NCI-H2196 treated with DMSO at 0.1 percent for 48 hours (cell line): ENCODE results near the gene RAB1B.
"Not testable (repeated sequence)": the region's sequence is repeated elsewhere in the genome, so short reads cannot be mapped to it uniquely, and the experiment has no call there.

Experiments
- DNase-seq: peaks from one replicate; lab custom pipeline; 2025; ENCODE audit not compliant: unreplicated experiment; lab: John Stamatoyannopoulos, UW

The RAB1B gene

DNA sequence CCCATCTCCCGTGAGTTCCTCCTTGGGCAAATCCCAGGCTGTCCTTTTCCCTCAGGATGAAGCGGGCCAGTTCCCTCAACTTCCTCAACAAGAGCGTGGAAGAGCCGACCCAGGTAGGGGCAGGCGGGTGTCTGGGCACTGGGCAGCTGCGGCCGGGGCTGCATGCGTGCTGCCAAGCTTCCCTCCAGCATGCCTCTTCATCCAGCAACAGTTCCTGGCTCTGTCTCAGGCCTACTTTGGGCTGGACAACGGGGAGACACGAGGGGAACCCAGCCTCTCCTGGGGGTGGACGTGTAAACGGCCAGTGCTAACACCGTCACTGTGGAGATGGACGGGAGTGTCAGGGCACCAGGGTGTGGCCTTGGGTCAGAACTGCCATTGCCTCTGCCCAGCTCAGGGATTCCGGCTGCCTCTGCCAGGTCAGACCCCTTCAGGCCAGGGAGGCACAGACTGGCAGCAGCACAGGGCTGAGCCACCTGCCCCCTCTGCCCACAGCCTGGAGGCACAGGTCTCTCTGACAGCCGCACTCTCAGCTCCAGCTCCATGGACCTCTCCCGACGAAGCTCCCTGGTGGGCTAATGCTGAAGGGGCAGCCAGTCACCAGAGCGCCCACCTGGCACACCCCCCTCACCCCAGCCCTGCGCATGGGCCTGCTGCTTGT lies 1.9 kb upstream of the RAB1B start:
- no peak for DNase-seq

DNA sequence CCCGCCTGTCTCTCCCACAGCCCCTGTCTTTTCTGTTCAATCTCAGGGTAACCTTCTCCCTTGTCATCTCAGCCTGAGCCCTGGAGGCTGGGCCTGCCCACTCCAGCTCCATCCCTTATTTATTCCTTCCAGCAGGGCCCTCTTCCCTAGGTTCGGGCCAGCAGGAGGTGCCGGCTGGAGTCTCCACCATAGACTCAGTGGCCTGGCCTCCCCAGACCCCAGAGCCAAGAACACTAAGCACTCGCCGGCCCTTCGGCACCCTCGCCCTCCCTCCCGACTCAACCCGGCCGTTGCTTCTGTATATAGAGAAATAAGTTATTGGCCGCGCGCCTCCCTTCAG lies 1.4 kb upstream of the RAB1B start:
- DNase-seq: no peak

DNA sequence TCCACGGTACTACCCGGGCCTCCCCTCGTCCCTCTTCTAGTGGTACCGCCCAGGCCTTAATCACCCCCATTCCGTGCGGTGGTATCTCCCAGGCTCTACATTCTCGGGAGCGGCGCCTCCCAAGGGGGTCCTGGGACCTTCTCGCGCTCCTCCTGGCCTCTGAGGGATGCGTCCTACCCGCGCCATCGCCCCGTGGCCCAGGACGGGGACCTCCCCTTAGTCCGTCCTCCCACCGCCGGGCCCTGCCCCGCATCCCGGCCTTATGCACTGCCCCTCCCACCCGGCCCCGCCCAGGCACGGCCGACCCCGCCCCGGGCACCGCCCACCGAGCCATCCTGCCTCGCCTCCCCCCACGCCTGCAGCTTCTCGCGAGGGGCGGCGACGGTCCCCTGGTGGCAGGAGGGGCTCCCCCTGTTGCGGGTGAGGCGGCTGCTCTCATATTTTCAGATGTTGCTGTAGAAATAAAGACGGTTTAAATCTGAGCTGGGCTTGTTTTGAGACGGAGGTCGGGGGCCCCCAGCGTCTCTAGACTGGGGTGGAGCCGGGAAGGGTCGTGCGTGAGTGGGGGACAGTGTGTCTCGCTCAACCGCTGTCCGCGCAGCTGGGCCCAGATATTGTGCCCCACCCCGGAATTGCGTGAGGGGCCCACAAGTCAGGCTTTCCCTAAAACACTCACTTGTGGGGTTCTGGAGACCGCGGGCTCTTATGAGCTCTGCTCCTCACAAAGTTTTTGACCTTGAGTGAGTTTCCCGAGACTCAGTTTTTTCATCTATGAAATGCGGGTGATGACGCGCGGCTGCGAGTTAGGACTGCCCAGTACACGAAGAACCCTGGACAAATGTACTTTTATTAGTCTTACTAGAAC lies 828 bp upstream of the RAB1B start:
- DNase-seq: peak; percentile 35

DNA sequence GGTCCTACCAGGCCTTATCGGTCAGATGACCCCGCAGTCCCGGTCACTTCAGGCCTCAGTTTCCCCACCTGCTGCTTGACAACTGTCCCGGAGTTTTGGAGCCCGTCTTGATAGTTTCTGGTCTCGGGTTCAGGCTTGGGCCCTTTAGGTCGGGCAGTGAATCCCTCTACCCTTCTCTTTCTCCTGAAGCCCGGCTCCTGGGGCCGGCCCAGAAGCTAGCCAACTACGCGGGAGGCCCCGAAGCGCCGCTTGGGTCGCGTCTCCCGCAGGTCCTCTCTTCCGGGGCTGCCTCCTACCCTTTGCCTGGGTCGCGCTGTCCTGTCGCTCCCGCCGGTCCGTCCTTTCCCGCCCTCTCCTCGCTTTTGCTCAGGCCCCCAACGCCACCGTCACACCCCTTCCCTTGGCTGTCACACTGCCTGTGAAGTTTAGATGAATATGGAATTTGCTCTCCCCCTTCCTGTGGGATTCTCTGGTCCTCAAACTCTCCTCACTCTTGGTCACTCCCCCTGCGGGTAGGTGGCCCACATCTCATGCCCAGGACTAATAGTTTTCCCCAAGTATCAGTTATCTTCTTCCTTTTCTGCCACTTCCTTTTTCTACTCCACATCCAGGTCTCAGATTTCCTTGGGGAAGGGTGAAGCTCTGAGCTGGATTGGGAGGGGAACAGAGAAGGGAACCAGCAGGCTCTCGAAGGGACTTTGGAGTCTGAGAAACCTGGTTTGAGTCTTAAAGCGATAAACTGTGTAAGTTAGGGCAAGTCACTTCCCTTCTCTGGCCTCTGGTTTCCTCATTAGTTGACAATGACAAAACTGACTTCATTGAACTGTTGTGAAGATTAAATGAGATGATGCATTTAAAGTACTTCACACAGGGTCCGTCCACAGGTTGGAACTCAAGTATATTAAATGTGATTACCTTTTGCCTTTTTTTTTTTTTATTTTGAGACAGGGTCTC lies 790 bp downstream of the RAB1B start:
- no peak for DNase-seq

DNA sequence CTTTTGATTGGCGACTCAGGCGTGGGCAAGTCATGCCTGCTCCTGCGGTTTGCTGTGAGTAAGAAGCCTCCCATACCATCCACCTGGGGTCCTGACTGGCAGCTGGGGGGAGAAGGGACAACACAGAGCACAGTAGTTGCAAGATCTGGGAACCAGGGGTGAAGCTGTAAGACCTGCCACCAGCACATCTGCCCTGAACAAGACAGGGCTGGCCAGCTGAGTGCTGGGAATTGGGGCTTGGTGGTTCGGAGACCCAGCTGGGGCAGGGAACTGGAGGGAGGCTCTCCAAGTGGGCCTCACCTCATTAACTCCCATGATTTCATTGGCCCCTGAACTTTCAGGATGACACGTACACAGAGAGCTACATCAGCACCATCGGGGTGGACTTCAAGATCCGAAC lies 3.4 kb downstream of the RAB1B start:
- DNase-seq: no peak

DNA sequence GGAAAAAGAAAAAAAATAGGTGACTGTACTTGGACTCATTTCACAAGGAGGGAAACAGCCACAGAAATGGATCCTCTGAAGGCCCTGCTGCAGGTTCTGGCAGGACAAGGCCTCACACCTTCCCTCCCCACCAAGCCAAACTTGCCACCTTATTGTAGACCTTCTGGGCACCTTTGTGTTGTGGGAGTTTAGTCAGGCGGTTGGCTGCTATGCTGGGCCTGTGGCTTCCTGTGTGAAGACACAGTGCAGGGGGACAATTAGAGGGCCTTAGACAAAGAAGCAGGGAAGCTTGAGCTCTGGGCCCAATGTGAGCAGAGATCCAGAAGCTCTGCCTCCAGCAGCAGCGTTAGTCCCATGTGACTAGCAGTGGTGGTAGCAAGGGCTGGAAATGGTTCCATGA lies 4.2 kb downstream of the RAB1B start:
- DNase-seq: no peak

DNA sequence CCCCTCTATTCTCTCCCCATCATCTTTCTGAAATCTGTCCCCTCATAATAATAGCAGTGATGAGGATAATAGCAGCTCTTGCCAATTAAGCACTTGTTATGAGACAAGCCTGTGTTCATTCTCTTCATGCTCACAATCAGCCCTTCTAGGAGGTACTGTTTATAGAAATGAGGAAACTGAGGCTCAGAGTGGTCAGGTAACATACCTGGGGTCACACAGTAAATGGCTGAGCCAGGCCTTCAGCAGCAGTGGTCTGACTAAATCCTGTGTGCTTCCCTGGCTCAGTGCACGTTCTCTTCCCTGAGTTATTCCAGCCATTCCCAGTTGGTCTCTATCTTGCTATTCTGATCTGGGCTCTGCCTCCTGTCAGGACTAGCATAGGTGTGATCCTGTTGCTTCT lies 5.8 kb downstream of the RAB1B start:
- no peak for DNase-seq

DNA sequence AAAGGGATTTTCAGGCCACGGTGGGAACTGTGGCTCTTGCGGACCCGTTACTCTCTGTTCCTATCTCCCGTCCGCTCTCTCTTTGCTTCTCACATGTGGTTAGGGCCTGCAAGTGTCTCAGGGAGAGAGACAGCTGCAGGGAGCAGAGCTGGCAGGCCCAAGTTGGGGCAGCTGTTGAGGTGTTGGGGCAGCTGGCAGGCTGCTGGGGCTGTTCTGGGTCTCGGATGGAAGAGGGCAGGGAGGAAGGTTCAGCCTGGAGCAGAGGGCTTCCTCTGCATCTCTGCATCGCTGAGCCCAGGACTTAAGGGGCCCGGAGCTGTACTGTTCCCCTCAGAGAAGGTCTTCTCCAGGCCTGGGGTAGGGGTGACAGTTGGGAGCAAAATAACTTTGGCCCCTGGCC lies 7.0 kb downstream of the RAB1B start:
- DNase-seq: no peak

DNA sequence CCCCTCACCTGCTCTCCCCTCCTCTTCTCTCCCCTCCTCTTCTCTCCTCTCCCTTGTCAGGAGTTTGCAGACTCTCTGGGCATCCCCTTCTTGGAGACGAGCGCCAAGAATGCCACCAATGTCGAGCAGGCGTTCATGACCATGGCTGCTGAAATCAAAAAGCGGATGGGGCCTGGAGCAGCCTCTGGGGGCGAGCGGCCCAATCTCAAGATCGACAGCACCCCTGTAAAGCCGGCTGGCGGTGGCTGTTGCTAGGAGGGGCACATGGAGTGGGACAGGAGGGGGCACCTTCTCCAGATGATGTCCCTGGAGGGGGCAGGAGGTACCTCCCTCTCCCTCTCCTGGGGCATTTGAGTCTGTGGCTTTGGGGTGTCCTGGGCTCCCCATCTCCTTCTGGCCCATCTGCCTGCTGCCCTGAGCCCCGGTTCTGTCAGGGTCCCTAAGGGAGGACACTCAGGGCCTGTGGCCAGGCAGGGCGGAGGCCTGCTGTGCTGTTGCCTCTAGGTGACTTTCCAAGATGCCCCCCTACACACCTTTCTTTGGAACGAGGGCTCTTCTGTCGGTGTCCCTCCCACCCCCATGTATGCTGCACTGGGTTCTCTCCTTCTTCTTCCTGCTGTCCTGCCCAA lies 7.7 kb downstream of the RAB1B start:
- DNase-seq: no peak

DNA sequence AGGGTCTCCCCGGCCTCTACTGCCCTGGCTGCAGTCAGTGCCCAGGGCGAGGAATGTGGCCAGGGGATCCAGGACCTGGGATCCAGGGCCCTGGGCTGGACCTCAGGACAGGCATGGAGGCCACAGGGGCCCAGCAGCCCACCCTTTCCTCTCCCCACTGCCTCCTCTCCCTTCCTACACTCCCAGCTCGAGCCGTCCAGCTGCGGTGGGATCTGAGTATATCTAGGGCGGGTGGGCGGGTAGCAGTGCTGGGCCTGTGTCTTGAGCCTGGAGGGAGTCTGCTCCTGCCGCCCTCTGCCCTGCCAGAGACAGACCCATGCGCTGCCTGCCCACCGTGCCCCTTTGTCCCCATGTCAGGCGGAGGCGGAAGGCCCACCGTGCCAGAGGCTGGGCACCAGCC lies 8.2 kb downstream of the RAB1B start:
- DNase-seq: not testable (repeated sequence)

DNA sequence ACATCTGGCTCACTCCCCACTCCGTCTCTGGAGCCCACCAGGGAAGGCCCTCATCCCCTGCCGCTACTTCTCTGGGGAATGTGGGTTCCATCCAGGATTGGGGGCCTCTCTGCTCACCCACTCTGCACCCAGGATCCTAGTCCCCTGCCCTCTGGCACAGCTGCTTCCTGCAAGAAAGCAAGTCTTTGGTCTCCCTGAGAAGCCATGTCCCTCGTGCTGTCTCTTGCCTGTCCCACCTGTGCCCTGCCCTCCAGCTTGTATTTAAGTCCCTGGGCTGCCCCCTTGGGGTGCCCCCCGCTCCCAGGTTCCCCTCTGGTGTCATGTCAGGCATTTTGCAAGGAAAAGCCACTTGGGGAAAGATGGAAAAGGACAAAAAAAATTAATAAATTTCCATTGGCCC lies 8.6 kb downstream of the RAB1B start:
- not testable (repeated sequence) for DNase-seq

DNA sequence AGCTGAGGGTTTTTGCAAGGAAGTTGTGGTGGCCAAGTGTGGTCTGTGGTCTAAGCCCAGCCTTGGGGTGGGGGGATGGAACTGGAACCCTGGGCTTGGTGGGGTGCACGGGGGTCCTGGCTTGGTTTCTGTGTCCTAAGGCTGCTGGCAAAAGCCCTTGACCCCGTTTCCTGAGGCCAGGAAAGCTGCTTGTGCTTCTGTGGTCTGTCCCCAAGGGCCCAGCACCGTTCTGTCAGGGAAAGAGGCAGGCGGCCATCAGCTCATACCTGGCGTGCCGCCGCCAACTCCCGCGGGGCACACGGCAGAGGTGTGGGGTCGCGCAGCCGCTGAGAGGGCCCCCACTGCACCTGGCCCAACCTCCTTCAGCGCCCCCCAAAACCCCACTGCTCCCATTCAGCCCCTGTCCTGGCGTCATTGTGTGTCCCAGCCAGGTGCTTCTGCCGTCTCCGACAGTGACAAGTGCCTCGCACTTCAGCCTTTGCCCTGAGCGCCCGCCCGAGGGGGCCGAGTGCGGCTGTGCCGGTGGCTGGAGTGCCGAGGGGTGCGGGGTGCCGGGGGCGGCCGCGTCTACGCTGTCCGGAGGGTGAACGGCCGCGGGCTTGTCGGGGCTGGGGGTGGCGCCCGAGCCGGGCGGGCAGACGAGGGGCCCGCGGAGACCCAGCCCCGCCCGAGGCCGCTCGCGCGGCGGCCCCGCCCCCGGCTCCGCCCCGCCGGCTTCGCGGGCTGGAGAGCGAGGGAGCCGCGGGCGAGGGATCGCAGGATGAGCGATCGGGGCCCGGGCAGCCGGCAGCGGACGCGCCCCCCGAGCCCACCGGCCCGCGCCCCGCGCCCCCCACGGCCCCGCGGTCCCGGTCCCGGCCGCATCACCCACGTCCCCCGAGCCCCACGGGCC lies 9.3 kb downstream of the RAB1B start, which contains the start of gene CNIH2:
CNIH2 (plus strand) TSS at position 705 of the 892 bp plus-strand sequence. CDS start 282 bp downstream, outside the sequence.
- no peak for DNase-seq

DNA sequence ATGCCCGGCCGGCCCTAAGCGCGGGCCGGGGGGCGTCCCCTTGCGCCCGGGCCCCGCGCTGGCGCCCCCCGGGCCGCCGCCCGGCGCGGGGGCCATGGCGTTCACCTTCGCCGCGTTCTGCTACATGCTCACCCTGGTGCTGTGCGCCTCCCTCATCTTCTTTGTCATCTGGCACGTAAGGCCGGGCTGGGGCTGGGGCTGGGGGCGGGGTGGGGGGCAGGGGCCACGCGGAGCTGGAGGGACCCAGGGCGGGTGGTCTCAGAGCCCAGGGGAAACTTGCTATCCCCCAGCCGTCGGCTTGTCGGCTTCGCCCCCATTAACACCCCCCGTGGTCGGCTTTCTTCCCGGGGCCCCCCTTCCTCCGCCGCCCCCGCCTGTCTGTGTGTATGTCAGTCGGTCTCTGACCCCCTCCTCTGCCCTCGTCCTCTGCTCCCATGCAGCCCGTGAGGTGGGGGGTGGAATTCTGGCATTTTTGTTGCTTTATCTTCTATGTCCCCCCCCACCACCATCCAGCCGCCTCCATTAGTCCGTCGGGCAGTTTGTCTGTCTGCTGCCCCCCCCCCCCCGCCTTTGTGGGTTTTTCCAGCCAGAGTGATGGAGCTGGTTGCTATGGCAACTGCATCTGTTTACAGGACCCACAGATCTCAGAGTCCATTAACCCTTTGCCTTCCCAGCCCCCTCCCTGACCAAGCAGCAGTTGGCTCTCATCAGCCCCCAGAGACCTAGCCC lies 10.1 kb downstream of the RAB1B start:
- DNase-seq: no peak

DNA sequence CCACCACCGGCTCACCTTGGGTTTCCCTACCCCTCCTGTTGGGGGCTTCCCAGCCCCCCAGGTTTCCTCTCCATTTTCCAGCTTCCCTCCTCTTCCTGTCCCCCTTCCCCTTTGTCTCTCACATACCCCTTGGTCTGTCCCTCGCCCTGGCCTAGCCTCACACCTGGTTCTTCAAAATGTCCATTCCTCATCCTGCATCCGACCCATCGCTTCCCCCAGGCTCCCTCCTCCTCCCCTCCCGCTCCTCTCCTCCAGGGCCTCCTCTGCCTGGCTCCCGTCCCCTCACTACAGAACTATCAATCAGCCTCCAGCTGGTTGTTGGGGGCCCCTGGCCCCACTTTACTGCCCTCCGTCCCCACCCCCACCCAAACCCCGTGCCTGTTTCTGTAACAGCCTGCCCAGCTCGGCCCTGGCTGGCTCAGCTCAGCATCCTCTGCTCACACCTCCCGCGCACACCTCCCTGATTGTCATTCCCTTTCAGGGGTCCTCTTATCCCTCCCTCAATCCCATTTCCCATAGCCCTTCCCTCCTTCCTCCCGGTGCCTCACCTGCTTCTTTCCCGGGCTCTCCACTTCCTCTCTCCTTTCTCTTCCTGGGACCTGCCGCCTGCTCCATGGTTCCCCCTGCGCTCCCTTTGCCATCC lies 10.8 kb downstream of the RAB1B start:
- DNase-seq: no peak

DNA sequence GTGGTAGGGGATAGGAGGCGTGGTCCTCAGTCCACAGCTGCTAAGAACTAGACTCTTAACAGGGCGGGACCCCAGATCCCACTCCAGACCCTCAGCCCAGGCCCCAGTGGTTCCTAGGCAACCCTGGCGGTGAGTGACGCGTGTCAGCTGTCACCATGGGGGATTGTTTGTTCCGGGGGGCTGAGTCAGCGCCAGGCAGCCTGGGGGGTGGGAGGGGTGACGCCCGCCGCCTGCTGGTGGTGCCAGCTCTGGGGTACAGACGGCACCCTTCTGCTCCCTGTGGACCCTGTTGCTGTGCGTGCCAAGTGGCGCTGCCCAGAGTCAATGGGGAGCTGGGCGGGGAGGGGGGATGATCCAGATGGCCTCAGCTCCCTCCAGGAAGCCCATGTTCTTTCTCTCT lies 12.0 kb downstream of the RAB1B start:
- no peak for DNase-seq

DNA sequence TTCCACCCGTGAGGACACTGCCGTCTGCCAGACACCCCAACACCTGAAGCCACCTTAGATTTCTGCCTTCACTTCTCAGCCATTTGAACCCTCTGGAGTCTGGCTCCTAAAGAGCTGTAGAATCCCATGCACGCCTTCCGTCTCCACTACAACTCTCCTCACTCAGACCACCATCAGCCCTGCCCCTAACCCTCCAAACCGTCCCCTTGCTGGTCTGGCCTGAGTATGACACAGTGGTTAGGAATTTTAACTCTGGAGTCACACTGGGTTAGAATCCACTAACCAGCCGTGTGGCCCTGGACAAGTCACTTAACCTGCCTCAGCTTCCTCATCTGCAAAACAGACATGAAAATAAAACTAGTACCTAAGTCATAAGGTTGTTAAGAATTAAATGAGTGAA lies 12.6 kb downstream of the RAB1B start:
- no peak for DNase-seq

DNA sequence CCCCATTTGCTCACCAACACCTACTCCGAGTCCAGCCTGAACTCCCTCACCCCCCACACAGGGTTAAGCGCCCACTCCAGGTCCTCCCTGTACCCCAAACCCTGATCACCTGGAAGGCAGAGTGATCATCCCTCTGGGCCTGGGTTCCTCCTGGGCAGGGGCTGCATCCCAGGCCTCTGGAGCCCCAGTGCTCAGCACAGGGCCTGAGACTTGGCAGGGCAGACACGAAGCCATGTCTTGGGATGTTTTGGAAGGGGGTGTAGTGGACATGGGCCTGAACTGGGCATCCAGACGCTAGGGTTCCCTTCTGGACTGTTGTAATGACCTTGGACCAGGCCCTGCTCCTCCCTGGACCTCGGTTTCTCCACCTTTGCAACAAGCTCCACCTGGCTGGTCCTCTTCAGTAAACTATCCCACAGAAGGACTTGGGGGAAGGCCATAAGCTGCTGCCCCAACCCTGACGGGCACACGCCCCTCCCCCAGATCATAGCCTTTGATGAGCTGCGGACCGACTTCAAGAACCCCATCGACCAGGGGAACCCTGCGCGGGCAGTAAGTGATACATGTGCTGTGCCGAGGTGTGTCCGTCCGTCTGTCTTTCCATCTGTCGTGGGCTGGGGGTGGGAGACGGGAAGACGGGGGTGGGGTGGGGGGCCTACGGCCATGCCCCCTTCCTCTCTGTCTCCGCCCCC lies 13.5 kb downstream of the RAB1B start:
- DNase-seq: no peak
